Activated T-cell treated with anti-CD3 and anti-CD28 coated beads for 48 hours (primary cell): ENCODE data around the gene SYT2.
"Not testable (repeated sequence)": the region's sequence is repeated elsewhere in the genome, so short reads cannot be mapped to it uniquely, and the experiment has no call there.

ENCODE experiments used
- DNase-seq: peaks from one replicate; pipeline ENCODE4 v3.0.0-alpha.2; 2020; ENCODE audit warnings: low read depth

Gene SYT2

GRCh38 chr1:202623075-202623474 is 87.2 kb downstream of the SYT2 start:
- DNase-seq = no peak

DNA sequence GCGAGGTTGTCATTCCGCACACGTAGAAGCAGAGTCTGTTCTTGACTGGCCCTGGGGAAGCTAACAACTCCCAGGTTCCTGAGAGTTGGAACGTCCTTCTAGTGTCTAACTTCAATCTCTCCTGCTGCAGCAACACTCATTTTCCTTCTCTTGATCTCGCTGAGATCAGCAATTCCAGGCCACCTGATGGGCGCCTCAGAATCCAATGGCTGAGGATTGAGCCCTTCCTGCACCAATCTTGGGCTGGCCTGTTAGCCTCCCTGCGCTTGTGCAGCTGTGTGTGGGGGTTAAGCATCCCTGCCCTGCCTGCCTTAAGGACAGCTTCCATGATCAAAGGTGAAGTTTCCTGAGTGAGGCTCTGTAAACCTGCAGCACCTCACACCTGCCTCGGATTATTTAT is 87.9 kb downstream of the SYT2 start:
- DNase-seq = no peak

DNA sequence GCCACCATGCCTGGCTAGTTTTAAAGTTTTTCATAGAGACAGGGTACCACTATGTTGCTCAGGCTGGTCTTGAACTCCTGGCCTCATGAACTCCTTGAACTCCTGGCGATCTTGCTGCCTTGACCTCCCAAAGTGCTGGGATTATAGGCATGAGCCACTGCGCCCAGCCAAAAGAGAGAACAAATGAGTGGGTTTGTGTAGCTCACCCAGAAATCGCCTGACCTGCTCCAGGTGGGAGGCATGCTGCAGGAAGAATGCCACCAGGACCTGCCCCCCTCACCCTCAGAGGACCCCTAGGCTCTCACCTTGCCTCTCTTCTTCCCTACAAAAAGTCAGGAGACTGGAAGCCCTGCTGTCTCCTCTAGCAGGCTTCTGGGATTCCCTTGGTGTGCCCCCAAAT is 88.8 kb downstream of the SYT2 start:
- DNase-seq = no peak

GRCh38 chr1:202620036-202620435 is 90.2 kb downstream of the SYT2 start:
- DNase-seq = not testable (repeated sequence)

GRCh38 chr1:202619505-202619904 is 90.7 kb downstream of the SYT2 start:
- DNase-seq = no peak

- not testable (repeated sequence) for DNase-seq
Observed at GRCh38 chr1:202619012-202619411, 91.2 kb downstream of the SYT2 start.

DNA sequence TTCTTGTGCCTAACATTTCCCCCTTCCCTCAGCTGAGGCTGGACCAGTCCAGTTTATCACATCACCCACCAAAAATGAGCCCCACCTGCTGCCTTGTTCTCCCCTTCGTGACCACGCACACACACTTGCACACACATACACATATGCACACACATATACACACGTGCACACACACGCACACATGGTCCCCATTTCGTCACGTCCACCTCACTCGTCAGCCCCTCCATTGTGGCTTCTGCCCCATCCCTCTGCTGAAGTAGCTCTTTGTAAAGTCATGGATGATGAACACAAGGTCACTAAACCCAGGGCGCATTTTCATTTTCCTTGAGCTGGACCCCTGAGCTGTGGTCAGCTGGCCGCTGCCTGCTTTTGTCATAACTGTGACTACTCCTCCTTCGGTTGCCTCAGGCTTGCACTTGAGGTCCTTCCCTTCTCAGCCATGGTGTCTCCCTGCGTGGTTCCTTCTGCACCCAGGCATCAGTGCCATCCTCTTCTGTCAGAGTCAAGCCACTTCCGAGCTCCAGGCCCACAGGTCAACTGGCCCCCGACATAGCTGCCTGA is 93.8 kb downstream of the SYT2 start:
- no peak for DNase-seq

DNA sequence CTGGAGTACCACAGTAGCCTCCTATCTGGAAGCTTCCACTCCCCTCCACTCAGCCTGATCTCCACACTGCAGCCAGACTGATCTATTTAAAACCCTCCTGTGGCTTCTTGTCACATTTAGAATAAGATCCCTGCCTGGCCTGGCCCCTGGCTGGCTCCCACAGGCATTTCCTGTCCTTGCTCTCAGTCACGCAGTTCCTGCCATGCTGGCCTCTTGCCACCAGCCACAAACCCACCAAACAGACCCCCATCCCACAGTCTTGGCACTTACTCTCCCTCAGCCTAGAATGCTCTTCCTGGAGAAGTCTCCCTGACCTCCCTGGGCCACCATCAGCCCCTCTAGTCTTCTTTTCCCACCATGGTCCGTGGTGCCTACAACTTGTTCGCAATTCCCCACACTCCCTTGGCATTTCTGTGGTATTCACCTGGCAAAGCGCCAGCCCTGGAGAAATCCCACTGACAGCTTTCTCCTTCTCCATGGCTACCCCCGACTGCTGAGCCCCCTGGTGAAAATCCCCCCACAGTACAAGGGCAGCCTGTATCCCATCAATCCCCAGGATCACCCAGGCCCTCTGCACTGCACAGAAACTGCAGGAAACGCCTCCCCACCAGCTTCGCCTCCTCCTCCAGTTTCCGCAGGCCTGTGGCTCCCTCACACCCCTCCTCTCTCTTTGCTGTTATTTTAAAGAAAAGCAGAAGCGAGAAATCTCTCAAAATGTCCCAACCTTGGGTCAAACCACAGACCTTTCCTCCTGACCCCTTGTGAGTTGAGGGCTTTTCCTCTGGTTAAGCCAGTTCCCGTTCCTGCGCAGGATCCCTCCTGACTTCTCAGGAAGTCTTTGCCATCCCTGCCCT is 94.5 kb downstream of the SYT2 start:
- no peak for DNase-seq

- DNase-seq = not testable (repeated sequence)
Observed at GRCh38 chr1:202615208-202615500, 95.1 kb downstream of the SYT2 start.

- DNase-seq = not testable (repeated sequence)
Observed at GRCh38 chr1:202614363-202615207, 95.7 kb downstream of the SYT2 start.

DNA sequence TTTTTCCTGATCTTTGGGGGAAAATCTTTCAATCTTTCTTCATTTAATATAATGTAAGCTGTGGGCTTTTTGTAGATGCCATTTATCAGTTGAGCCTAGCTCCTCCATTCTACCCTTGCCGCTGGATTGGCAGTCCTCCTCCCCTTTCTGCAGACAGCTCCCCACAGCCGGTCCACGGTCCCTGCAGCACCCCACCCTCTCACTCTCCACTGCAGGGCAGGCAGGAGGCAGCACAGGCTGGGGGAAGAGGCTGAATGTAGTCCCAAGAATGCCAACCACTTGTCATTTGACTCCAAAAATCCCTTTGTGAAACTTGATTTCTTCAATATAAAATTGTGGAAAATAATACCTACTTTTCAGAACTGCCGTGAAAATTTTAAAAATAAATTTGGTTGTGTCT is 96.7 kb downstream of the SYT2 start:
- no peak for DNase-seq

- not testable (repeated sequence) for DNase-seq
Observed at GRCh38 chr1:202612036-202612435, 98.2 kb downstream of the SYT2 start.

DNA sequence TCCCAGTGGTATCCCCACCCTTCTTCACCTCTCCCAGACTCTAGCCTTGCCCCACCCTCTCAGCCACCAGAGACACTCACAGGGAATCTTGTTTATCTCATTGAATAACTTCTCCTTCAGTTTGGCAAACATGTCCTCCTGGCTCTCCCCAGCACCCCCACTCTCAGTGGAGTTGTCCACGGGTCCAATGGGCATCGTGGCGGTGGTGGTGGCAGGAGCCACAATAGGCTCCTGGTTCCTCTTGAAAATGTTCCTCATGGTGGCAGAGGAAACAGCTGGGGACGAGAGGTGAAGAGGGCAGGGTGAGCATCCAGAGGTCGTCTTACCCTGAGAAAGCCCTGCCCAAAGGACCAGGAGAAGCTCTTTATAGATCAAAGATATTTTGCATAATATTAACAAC is 104.7 kb downstream of the SYT2 start:
- no peak for DNase-seq

DNA sequence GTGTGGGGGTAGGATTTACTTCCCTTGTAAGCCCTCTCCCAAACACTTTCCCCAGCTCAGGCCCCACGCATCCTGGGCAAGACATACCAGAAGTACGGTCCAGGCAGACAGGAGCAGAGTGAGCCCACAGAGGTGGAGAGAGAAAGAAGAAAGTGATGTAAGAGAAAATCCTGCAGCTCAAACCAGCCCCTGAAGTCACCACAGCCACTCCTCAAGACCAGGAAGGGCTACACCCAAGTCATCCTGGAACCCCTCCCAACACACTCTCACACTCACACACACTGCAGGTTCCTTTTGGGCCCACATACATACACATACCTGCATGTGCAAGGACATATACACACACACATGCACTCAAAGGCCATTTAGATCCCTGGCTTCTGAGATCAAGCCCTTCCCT is 106.8 kb downstream of the SYT2 start:
- no peak for DNase-seq

- DNase-seq = no peak
Observed at GRCh38 chr1:202600432-202601041, 109.7 kb downstream of the SYT2 start.

GRCh38 chr1:202599669-202600431 is 110.4 kb downstream of the SYT2 start:
- DNase-seq = peak; percentile 35

DNA sequence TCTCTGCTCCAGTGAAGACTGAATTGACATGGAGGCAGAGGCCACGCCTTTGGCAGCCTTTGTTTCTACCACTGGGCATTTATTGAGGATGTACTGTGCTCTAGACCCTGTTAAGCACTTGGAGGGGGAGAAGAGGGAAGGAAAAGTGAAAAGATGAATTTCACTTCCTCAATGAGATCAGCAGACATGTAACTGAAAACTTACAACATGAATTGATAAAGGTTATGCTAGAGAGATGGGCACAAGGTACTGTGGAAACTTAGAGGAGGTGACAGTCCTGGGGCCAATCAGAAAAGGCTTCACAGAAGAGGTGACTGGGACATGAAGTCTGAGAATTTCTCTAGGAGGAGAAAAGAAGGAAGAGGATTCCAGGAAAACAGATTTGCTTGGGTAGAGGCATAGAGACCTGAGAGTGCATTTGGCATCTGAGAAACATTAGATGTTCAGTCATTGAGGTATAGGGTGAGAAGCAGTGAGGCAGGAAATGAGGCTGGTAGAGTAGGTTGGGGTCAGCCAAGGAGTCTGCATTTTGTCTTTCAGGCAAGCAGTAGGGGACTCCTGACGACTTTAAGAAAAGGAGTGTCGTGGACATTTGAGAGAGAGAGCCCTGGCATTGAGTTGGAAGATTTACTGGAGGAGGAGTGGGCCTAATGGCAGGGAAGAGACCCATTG is 113.0 kb downstream of the SYT2 start:
- DNase-seq = no peak

GRCh38 chr1:202596638-202597037 is 113.6 kb downstream of the SYT2 start:
- DNase-seq = no peak

- no peak for DNase-seq
Observed at GRCh38 chr1:202593845-202594244, 116.4 kb downstream of the SYT2 start.

DNA sequence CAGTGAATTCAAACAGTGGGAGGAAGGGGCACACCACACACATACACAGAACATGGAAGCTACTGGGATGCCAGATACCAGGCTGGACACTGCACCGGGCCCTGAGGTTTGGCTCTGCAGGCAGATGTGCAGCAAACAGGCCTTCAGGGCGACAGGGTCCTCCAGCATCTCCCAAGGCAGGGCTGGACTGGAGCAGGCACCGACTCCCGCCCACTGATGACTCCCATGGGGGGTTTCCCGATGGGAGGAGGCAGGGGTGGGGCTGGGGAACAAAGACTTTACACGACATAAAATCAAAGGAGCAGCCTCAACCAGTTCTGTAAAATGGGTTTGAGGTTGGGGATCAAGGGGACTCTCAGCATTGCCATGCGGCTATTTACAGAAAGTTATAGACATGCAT is 118.1 kb downstream of the SYT2 start:
- DNase-seq = peak; percentile 6

DNA sequence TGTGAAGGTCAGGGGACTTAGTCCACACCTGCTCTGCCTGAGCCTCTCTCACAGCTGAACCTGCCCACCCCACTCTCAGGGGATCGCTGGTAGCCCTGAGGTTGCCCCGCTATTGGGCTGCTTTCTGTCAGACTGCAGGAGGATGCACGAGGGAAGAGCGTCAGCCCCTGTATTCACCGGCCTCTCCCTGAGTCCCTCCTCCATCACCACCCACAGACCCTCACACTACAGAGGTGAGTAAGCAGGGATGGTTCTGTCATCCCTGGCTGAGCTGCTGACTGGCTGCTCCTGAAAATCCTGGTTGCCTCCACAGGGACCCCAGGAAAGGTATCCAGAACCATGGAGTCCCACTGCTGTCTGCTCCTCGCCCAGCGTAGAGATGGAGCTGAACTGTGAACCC is 118.7 kb downstream of the SYT2 start:
- no peak for DNase-seq
